Mononuclear cell (primary cell): ENCODE measurements around the gene HJV. TPM values are rescaled to one million over a fixed set of nuclear protein-coding genes. Genes with fewer than 3 reads are reported as not detected.
"Not testable (repeated sequence)": the region's sequence is repeated elsewhere in the genome, so short reads cannot be mapped to it uniquely, and the experiment has no call there.

Experiments used
- H3K27me3 ChIP-seq: 2 replicates; pipeline ENCODE4 v1.6.0; 2011; ENCODE audit warnings: low read length, control low read depth; ENCODE audit not compliant: insufficient read depth
- H3K4me1 ChIP-seq: 2 replicates; pipeline ENCODE4 v1.5.1; 2011; ENCODE audit warnings: mild to moderate bottlenecking, low read length, control low read depth; ENCODE audit not compliant: insufficient read depth
- H3K4me3 ChIP-seq: 2 replicates; pipeline ENCODE4 v1.5.1; 2011; ENCODE audit warnings: mild to moderate bottlenecking, low read length, moderate library complexity
- H3K9me3 ChIP-seq: 2 replicates; pipeline ENCODE4 v1.5.1; 2011; ENCODE audit warnings: low read depth, mild to moderate bottlenecking, control low read depth, low read length
- total RNA-seq: library from RNA; depleted of rRNA; stranded (reverse); fragments of >200 nt; gene quantifications from one replicate; pipeline ENCODE4 v1.2.3, GENCODE V29; 2012

The HJV gene, protein sequence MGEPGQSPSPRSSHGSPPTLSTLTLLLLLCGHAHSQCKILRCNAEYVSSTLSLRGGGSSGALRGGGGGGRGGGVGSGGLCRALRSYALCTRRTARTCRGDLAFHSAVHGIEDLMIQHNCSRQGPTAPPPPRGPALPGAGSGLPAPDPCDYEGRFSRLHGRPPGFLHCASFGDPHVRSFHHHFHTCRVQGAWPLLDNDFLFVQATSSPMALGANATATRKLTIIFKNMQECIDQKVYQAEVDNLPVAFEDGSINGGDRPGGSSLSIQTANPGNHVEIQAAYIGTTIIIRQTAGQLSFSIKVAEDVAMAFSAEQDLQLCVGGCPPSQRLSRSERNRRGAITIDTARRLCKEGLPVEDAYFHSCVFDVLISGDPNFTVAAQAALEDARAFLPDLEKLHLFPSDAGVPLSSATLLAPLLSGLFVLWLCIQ
- not detected for total RNA-seq

DNA sequence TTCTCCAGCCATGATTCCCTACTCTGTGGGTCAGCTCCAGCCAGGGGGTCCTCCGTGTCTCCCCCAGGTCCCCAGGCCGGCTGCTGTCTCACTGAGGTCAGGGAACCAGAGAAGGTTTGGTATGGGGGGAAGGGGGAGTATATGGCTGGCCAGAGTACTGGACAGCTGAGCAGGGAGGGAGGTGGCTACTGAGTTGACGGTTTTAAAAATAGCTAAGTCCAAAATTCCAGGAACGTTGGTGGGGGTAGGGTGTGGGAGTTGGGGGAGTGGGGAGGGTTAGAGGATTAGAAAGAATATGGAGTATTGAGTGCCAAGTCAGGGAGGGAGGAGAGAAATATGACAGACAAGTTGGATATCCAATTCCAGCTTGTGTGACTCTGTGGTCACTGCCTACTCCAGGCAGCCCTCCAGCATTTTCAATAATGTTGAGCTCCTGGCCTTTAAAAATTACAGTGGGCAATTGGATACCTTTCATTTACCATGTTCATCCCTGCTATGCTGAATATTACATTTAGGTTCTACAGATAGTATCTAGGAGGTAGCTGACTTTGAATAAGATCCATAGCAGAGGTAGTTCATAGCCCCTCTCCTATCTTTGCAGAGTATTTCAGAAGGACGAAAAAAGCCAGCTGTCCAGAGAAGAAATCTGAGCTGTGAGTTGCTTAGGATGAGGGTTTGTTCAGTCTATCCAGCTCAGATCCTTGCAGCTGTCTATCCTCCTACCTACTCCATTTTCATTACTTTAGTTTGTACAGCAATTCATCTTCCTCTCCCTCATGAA, at the start of gene HJV:
Gene HJV (minus strand): TSS at position 114 of the 781 bp plus-strand sequence. CDS start 1,504 bp downstream, outside the sequence.
- peaks cover 14% of the 10 kb centered on the region for H3K4me1 ChIP-seq
- peaks cover 36% of the 10 kb centered on the region for H3K27me3 ChIP-seq
- no peak within 1 kb of the TSS for H3K4me3 ChIP-seq
- H3K9me3 ChIP-seq, result no peaks in the 10 kb centered on the region

DNA sequence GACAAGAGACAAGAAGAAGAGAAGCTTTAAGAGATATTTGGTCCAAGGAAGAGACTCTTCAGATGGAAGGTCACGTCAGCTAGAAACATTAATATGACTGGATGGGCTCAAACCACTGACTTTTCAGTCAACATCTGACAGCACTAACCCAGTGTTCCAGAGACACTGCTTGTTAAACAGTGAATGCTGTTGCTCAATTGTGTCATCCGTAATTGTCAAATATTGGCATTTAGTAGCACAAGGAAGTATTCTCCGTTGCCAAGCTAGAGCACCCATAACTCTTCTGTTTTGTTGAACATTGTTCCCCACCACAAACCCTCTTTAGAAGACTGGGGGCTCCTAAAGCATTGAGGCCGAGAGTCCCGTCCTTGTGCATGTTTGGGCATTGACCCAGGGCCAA, 37.6 kb upstream of the HJV start:
- not testable (repeated sequence) for H3K4me3 ChIP-seq, H3K4me1 ChIP-seq, H3K9me3 ChIP-seq, H3K27me3 ChIP-seq

DNA sequence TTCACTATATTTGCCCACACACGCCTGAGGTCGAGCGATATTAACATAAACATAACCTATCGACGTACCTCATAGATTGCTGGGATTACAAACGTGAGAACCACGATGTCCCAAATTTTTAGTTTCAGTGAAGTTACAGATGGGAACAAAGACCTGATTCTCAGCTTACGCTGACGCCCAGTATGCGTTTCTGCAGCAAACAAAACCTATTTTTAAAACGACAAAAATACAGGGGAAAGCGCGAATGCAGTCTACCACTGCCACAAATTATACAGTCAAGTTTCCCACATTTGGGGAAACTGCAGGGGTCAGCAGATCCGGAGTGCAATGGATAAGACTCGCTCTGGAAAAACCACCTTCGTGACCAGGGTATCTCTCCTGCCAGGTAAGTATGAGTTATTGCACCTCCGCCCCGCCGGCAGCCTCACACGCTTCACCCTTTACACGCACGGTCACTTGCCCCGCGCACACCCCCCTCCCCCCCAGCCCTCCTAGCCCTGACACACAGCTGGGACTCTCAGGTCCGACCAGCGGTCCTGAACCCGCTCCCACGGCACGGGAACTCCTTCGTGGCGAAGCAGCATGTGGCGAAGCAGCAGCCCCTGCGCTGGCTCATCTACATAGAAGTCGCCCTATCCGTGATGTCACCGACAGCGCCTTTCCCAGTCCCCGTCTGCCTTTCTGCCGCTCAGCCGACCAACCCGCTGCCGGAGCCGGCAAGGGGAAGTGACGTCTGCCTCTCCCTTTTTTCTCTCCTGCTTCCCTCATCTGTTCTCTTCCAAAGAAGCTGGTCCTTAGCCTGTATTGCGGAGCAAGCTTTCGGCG, 30.5 kb upstream of the HJV start:
- H3K9me3 ChIP-seq, H3K27me3 ChIP-seq: not testable (repeated sequence)
- Histone ChIP-seq H3K4me3 (peak overlapping the region; percentile 17), H3K4me1 (peaks cover 15% of the 10 kb centered on the region)

DNA sequence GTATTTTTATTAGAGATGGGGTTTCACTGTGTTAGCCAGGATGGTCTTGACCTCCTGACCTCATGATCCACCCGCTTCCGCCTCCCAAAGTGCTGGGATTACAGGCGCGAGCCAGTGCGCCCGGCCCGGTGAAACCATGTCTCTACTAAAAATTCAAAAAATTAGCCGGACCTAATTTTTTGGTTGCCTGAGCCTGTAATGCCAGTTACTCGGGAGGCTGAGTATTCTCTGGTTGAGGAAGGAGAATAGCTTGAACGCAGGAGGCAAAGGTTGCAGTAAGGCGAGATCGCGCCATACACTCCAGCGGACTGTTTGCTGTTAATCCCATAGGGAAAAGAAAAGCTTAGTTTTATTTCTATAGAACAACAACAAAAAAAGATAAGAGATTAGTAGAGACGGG, 29.9 kb upstream of the HJV start:
- no peaks in the 10 kb centered on the region for H3K9me3 ChIP-seq
- no peaks in the 10 kb centered on the region for H3K27me3 ChIP-seq
- H3K4me3 ChIP-seq, result peak overlapping the region; percentile 17
- peaks cover 15% of the 10 kb centered on the region for H3K4me1 ChIP-seq

DNA sequence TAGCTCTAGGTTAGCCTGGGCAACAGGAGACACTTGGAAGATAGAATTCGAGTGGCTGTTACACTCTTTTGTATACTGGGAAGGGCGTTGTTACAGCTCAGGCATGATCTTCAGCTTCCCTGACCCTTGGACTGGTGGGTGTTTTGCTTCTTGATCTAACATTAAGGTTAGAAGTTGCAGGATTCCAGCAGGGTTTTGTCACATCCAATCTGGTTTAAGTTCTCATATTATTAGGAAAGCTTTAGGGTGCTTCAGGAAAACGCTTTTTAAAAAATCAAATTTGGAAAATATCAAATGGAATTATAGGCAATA, 29.1 kb upstream of the HJV start:
- not testable (repeated sequence) for H3K4me3 ChIP-seq, H3K9me3 ChIP-seq
- H3K4me1 ChIP-seq, result peaks cover 15% of the 10 kb centered on the region

DNA sequence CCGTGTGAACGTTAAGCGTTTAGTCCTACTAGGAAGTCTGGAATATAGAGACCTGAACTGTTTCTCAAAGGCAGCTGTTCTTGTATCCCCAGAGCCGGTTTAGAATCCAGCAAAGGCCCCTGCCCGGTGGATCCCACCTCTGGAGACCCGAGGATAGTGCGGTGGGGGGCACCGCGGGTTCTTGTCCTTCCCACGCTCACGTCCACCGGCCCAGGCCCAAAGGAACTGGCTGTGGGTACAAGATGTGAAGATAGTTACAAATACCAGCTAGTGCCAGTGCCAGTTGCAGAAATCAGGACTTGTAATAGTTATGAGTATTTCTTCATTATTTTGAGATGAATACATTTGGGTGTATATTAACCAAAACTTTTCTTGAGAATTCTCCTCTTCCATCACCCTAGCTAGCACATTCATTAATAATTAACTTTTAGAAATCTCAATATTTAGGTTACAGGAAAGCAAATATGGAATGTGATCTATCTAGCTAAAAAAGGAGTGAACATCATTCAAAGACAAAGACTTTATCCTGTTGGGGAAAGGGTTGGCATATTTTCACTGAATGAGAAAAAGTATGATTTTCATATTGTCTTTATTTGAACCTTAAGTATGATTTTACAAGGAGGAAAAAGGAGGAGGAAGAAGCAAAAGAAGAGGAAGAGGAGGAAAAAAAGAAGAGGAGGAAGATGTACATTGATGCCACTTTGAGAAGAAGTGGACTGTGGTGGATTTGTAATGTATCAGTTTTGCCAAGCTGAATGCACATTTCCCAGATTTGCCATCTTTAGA, 28.5 kb upstream of the HJV start:
- not testable (repeated sequence) for H3K9me3 ChIP-seq, H3K4me3 ChIP-seq, H3K27me3 ChIP-seq
- peaks cover 15% of the 10 kb centered on the region for H3K4me1 ChIP-seq

More for the DNA sequence above, 29.1 kb upstream of the HJV start:
- not testable (repeated sequence) for H3K27me3 ChIP-seq

DNA sequence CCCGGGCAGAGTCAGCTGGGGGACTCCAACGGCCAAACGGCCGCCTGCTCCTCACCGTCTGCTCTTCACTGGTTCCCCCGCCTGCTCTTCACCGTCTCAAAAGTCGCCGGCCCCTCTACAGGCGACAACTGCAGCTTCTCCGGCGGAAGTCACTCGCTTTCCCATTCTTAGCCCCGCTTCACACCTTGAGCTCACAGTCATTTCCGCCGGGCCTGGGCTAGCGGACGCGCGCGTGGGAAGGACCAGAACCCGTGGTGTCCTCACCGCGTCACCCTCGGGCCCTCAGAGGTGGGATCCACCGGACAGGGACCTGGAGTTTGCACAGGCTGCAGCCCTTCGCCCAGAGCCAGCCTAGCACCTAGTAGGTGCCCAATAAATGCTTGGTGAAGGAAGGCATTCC, 27.9 kb upstream of the HJV start:
- Histone ChIP-seq H3K9me3 (no peaks in the 10 kb centered on the region), H3K27me3 (no peaks in the 10 kb centered on the region), H3K4me1 (peaks cover 15% of the 10 kb centered on the region), H3K4me3 (no peak overlapping the region)

DNA sequence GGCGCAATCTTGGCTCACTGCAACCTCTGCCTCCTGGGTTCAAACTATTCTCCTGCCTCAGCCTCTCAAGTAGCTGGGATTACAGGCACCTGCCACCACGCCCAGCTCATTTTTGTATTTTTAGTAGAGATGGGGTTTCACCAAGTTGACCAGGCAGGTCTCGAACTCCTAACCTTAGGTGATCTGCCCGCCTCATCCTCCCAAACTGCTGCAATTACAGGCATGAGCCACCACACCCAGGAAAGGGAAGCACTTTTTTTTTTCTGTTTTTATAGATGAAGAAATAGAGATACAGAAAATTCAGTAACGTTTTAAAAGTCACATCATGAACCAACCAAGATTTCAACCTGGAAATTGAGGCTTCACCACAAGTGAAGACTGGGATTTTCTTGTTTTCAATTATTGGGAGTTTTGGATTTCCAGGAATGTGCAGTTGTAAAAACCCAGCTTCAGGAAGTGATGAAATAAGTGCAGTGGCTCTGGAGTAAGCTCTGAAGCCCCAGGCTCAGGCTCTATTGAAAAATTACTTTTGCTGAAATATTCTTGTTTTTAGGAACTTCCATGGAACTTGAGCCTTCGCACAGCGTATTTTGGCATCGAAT, 27.1 kb upstream of the HJV start:
- not testable (repeated sequence) for H3K27me3 ChIP-seq, H3K9me3 ChIP-seq, H3K4me3 ChIP-seq
- H3K4me1 ChIP-seq, result peaks cover 15% of the 10 kb centered on the region

DNA sequence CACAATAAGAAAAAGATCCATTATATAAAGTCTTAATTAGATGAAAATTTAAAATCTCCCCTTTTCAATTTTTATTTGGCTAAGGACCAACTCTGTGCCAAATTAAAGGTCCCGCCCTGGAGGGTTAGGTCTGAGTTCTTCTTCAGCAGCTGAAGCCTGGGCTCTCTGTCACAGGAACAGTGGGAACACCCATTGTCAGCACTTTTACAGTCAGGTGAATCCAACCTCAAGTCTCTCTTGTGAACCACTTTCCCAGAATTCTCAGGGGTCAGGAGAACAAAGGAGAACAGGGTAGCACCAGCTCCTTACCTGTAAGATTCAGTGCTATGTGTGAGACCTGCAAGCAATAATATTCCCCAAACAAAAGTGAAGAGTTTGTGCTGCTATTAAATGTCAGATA, 25.1 kb upstream of the HJV start:
- H3K9me3 ChIP-seq, result no peaks in the 10 kb centered on the region
- H3K27me3 ChIP-seq, result no peaks in the 10 kb centered on the region
- peaks cover 11% of the 10 kb centered on the region for H3K4me1 ChIP-seq
- H3K4me3 ChIP-seq, result no peak overlapping the region

DNA sequence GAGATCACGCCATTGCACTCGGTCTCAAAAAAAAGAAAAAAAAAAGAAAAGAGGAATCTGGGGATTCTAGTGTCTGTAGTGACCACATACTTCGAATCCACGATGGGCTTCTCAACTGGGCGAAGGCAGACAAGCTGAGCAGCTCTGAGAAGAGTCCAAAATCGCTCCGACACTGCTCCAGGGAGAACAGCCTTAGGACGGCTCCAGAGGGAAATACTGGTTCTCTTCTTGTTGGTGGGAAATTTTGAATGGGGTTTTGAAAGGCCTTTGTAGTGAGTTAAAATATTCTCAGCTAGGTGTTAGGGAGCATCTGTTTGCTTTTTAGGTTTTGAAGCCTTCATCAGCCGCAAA, 18.3 kb upstream of the HJV start:
- H3K4me1 ChIP-seq, result peaks cover 43% of the 10 kb centered on the region
- no peak overlapping the region for H3K4me3 ChIP-seq

DNA sequence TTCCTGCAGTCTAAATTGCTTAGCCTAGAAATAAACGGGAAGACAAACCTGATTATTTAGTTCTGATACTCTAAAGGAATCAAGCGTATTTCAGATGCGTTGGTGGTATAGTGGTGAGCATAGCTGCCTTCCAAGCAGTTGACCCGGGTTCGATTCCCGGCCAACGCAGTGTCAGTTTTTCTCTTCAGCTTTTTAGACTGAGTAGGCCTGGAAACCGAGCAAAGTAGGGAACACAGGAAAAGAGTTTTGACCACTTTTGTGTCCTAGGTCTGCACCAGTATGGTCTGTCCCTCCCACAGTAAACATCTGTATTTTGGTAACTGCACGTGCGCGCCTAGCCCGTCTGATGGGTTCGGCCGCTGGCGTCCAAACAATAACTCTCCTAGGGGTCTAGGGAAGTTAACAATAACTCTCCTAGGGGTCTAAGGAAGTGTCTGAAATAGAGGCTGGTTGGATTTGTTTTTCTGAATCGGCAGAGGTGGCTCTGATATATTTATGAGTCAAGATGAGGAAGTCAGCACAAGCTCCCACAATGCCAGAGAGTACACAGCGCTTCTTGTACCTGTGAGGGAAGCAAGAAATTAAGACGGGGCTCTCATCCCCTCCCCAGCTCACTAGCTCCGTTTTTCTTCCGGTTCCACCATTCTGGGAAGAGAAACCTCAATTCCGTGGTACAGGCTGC, 15.6 kb upstream of the HJV start:
- Histone ChIP-seq H3K9me3 (no peaks in the 10 kb centered on the region), H3K4me3 (peak overlapping the region; percentile 58), H3K27me3 (no peaks in the 10 kb centered on the region), H3K4me1 (peaks cover 50% of the 10 kb centered on the region)

More for the DNA sequence above, 18.3 kb upstream of the HJV start:
- Histone ChIP-seq H3K27me3 (no peaks in the 10 kb centered on the region), H3K9me3 (no peaks in the 10 kb centered on the region)

DNA sequence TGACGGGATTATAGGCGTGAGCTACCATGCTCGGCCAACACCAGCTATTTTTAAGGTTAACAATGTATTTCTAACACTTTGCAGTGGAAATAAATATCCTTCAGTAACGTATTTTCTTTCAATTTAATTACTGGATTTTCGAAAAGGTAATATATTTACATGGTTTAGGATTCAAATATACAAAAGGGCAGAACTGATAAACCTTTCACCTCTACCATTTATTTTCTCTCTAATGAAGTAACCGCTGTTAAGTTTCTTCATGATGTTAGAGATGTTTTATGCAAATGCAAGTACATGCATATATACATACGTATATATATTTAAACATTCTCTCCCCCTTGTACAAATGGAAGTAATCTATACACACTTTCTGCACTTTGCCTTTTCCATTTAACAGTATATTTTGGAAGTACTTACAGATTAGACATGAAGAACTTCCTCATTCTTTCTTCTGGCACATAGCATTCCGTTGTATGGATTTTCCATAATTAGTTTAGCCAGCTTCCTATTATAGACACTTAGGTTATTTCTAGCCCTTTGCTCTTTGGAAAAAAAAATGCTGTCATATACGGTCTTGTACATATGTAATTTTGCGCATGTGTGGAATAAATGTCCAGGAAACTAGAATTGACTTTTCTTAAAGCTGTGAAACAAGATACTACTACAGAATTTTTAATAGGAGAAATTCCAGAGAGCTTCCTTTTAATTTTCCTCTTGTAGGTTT, 14.9 kb upstream of the HJV start:
- H3K4me1 ChIP-seq, result peaks cover 50% of the 10 kb centered on the region
- H3K9me3 ChIP-seq, result no peaks in the 10 kb centered on the region
- peak overlapping the region; percentile 58 for H3K4me3 ChIP-seq
- H3K27me3 ChIP-seq, result no peaks in the 10 kb centered on the region

DNA sequence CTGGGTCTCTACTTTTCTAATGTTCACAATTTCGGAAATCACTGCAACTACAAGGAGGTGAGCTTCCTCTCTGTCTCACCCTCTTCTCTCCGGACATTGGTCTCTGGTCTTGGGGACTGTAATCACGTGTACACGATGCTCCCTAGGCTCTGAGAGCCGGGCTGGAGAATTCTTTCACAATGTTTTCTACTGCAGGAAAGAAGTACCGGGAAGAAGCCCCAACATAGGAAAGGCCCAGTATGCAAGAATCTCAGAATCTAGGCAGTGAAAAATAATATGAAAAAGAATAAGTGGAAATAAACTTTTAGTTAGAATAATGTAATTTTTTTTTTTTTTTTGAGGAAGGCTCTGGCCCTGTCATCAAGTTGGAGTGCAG, 13.5 kb upstream of the HJV start:
- Histone ChIP-seq H3K9me3 (no peaks in the 10 kb centered on the region), H3K27me3 (no peaks in the 10 kb centered on the region), H3K4me3 (peak overlapping the region; percentile 9), H3K4me1 (peaks cover 50% of the 10 kb centered on the region)
